Stomach (tissue), 9 donors: Measurements from ENCODE around the gene NPIPA5. TPM values are rescaled to one million over a fixed set of nuclear protein-coding genes. Genes with fewer than 3 reads are reported as not detected.
"Not testable (repeated sequence)": the region's sequence is repeated elsewhere in the genome, so short reads cannot be mapped to it uniquely, and the experiment has no call there.

Experiments
- DNase-seq, 2 donors: peaks; one replicate each; pipeline versions ENCODE4 v3.0.0 to v3.0.0-alpha.2; 2013 to 2019
- H3K27ac ChIP-seq, 5 donors: fragments of 200-600 bp in 4 of 5; sonication (generic) in 4 of 5; one replicate each; pipeline ENCODE4 v1.5.1; 2013 to 2019; ENCODE audit warnings: mild to moderate bottlenecking in 1 of 5, moderate library complexity in 1 of 5
- H3K27me3 ChIP-seq, 3 donors: fragments of 200-600 bp; sonication (generic); one replicate each; pipeline ENCODE4 v1.5.1; 2017 to 2019; ENCODE audit warnings: mixed run types in 1 of 3
- H3K36me3 ChIP-seq, 4 donors: fragments of 200-600 bp; sonication (generic); 1 replicate in 3 of 4; 2 replicates in 1 of 4; pipeline ENCODE4 v1.5.1; 2016 to 2019
- H3K4me1 ChIP-seq, 4 donors: fragments of 200-600 bp; sonication (generic); one replicate each; pipeline ENCODE4 v1.5.1; 2016 to 2019
- H3K4me3 ChIP-seq, 4 donors: fragments of 200-600 bp; sonication (generic) in 3 of 4; one replicate each; pipeline ENCODE4 v1.5.1; 2016 to 2019; ENCODE audit warnings: mild to moderate bottlenecking in 1 of 4
- H3K9me3 ChIP-seq, 4 donors: fragments of 200-600 bp; sonication (generic); one replicate each; pipeline ENCODE4 v1.5.1; 2016 to 2019
- CTCF ChIP-seq, 7 experiments: fragments of 450-650 bp in 4 of 7; fragments of 200-600 bp in 3 of 7; sonication (generic) in 3 of 7; IDR thresholded peaks; one replicate each; pipeline ENCODE4 v1.5.1; 2016 to 2019; ENCODE audit warnings: antibody characterized with exemption in 7 of 7, control low read depth in 2 of 7, mild to moderate bottlenecking in 1 of 7
- EP300 ChIP-seq: sonication (generic); formaldehyde crosslinking; IDR thresholded peaks from one replicate; pipeline ENCODE4 v1.6.1; 2017; ENCODE audit warnings: antibody characterized with exemption
- POLR2A ChIP-seq, 4 donors: fragments of 450-650 bp; IDR thresholded peaks; one replicate each; pipeline ENCODE4 v1.6.1; 2016; ENCODE audit warnings: antibody characterized with exemption in 4 of 4, control low read depth in 2 of 4, mild to moderate bottlenecking in 1 of 4, moderate library complexity in 1 of 4
- POLR2AphosphoS5 ChIP-seq, 3 donors: sonication (generic); formaldehyde crosslinking; IDR thresholded peaks; one replicate each; pipeline ENCODE4 v1.6.1; 2016; ENCODE audit warnings: antibody characterized with exemption in 3 of 3
- WGBS, 5 donors: extraction: QIAGEN DNeasy Blood & Tissue Kit in 3 of 5; methylation state at CpG; one replicate each; pipeline versions ENCODE4 v1.1.5 to v1.1.7; 2013 to 2018; 5-methylcytosine and 5-hydroxymethylcytosine counted together
- intact Hi-C: fragments of 100-400 bp; cut with DNase I; formaldehyde crosslinking; loops from one replicate; pipeline ENCODE4 v1.15.1; 2023; ENCODE audit warnings: low total_unique reads
- polyA plus RNA-seq, 3 donors: library from polyadenylated mRNA; stranded (reverse); fragments of 200-250 nt; gene quantifications; one replicate each; pipeline ENCODE4 v1.2.3, GENCODE V29; 2013
- total RNA-seq, 5 donors: library from RNA; depleted of rRNA; stranded (reverse); fragments of >200 nt; gene quantifications; one replicate each; pipeline versions ENCODE4 v1.1.0 to v1.2.3, GENCODE V29; 2014 to 2016
- donor health status: healthy with polysubstance abuse.
- donor health status: Bipolar disorder and iron deficiency.
- donor health status: healthy.

Gene NPIPA5
- total and polyA plus RNA-seq, 8 donors = 0.45 to 20.6 (median 13.1) TPM; not detected in 1

- peaks cover 0 to 13% (median 2%) of the 10 kb centered on the region in 4 donors for H3K36me3 ChIP-seq
- WGBS, 5 donors = 86 to 98% (median 92%) methylated on average over 3 of the region's 3 CpGs
- peaks cover 0 to 8% (median 0%) of the 10 kb centered on the region in 3 donors for H3K27me3 ChIP-seq
- H3K4me1 ChIP-seq = peaks cover 6 to 23% (median 17%) of the 10 kb centered on the region in 4 donors
- H3K4me3 ChIP-seq = no peak overlapping the region
- H3K27ac ChIP-seq = no peak overlapping the region
- H3K9me3 ChIP-seq = no peaks in the 10 kb centered on the region
- intact Hi-C loops = no loop called here
- TF ChIP-seq POLR2A (IDR thresholded peaks at IDR 0.05) = no peak
- TF ChIP-seq EP300 = no peak
- TF ChIP-seq CTCF (IDR thresholded peaks at IDR 0.05) = no peak
- TF ChIP-seq POLR2AphosphoS5 (IDR thresholded peaks at IDR 0.05) = no peak
- no peak for DNase-seq
These were observed 21.2 kb upstream of the NPIPA5 start for GRCh38 chr16:15399317-15399716.

- Histone ChIP-seq H3K4me3 (no peak overlapping the region), H3K36me3 (peaks cover 0 to 13% (median 2%) of the 10 kb centered on the region in 4 donors), H3K27ac (no peak overlapping the region), H3K4me1 (peaks cover 6 to 23% (median 17%) of the 10 kb centered on the region in 4 donors), H3K27me3 (peaks cover 0 to 8% (median 0%) of the 10 kb centered on the region in 3 donors), H3K9me3 (no peaks in the 10 kb centered on the region)
- 72 to 91% (median 77%) methylated on average over 14 of the region's 14 CpGs for WGBS, 5 donors
- DNase-seq = peak in 1 of 2 donors; percentile 71
- intact Hi-C loops = no loop called here
- TF ChIP-seq CTCF (IDR thresholded peaks at IDR 0.05) (no peak), POLR2AphosphoS5 (IDR thresholded peaks at IDR 0.05) (no peak), EP300 (no peak), POLR2A (IDR thresholded peaks at IDR 0.05) (no peak)
These were observed 20.7 kb upstream of the NPIPA5 start for GRCh38 chr16:15398618-15399316.

- intact Hi-C loops = no loop called here
- peaks cover 0 to 8% (median 0%) of the 10 kb centered on the region in 3 donors for H3K27me3 ChIP-seq
- no peak for DNase-seq
- H3K9me3 ChIP-seq = no peaks in the 10 kb centered on the region
- H3K4me3 ChIP-seq = peak overlapping the region in 1 of 4 donors; percentile 76
- peaks cover 0 to 4% (median 1%) of the 10 kb centered on the region in 4 donors for H3K36me3 ChIP-seq
- TF ChIP-seq CTCF (IDR thresholded peaks at IDR 0.05) (no peak), POLR2AphosphoS5 (IDR thresholded peaks at IDR 0.05) (no peak), EP300 (no peak), POLR2A (IDR thresholded peaks at IDR 0.05) (no peak)
- WGBS, 5 donors = 85 to 93% (median 90%) methylated on average over 11 of the region's 11 CpGs
- H3K4me1 ChIP-seq = peaks cover 6 to 23% (median 17%) of the 10 kb centered on the region in 4 donors
- H3K27ac ChIP-seq = peak overlapping the region in 1 of 5 donors; percentile 77
These were observed 19.0 kb upstream of the NPIPA5 start for GRCh38 chr16:15396948-15397594.

GRCh38 chr16:15396509-15396829, 18.4 kb upstream of the NPIPA5 start:
- intact Hi-C loops = not testable (repeated sequence)

More at GRCh38 chr16:15396509-15396829, 18.4 kb upstream of the NPIPA5 start:
- WGBS, 5 donors = 87 to 91% (median 88%) methylated on average over 8 of the region's 8 CpGs
- DNase-seq, H3K36me3 ChIP-seq, H3K9me3 ChIP-seq, H3K27me3 ChIP-seq: not testable (repeated sequence)
- Histone ChIP-seq H3K4me1 (peaks cover 6 to 23% (median 17%) of the 10 kb centered on the region in 4 donors), H3K4me3 (peak overlapping the region; percentile 61 to 76 (median 66)), H3K27ac (peak overlapping the region in 3 of 5 donors; percentile 48 to 77 (median 70))
